HL-60 (cell line): ENCODE measurements around the gene CHRNG.

Source experiments
- DNase-seq, 2 experiments: peaks; one replicate each; pipeline ENCODE4 v3.0.0-alpha.2; 2010 to 2020; ENCODE audit warnings: low read depth in 1 of 2, low spot score in 1 of 2
- H3K27ac ChIP-seq: fragments of 250-450 bp; sonication (Bioruptor Pico); replicated peaks from 2 replicates; pipeline ENCODE4 v1.5.1; 2020; ENCODE audit warnings: mild to moderate bottlenecking, moderate library complexity
- H3K27me3 ChIP-seq: fragments of 250-450 bp; sonication (Bioruptor Pico); 2 replicates; pipeline ENCODE4 v1.5.1; 2021; ENCODE audit warnings: mild to moderate bottlenecking, moderate library complexity; ENCODE audit not compliant: insufficient read depth, poor library complexity, severe bottlenecking
- H3K4me3 ChIP-seq: replicated peaks from 2 replicates; pipeline ENCODE4 v1.5.1; 2011; ENCODE audit warnings: mild to moderate bottlenecking, control low read depth, low read length; ENCODE audit not compliant: insufficient read depth
- GABPA ChIP-seq: IDR thresholded peaks from 2 replicates; pipeline ENCODE4 v1.6.1; 2012; ENCODE audit warnings: low read depth
- POLR2AphosphoS5 ChIP-seq: IDR thresholded peaks from 2 replicates; pipeline ENCODE4 v1.6.1; 2012; ENCODE audit warnings: low read depth
- SPI1 ChIP-seq: IDR thresholded peaks from 2 replicates; pipeline ENCODE4 v1.6.1; 2012; ENCODE audit warnings: low read depth, mild to moderate bottlenecking, borderline replicate concordance
- TF ChIP-seq, protein P1 (sequence below): IDR thresholded peaks from 2 replicates; pipeline ENCODE4 v1.6.1; 2012; ENCODE audit warnings: low read depth; ENCODE audit not compliant: insufficient replicate concordance
- TF ChIP-seq, protein P2 (sequence below): IDR thresholded peaks from one replicate; pipeline ENCODE4 v1.5.1; 2011; ENCODE audit warnings: low read length, control low read depth, inconsistent platforms; ENCODE audit not compliant: insufficient read depth

The CHRNG gene

DNA sequence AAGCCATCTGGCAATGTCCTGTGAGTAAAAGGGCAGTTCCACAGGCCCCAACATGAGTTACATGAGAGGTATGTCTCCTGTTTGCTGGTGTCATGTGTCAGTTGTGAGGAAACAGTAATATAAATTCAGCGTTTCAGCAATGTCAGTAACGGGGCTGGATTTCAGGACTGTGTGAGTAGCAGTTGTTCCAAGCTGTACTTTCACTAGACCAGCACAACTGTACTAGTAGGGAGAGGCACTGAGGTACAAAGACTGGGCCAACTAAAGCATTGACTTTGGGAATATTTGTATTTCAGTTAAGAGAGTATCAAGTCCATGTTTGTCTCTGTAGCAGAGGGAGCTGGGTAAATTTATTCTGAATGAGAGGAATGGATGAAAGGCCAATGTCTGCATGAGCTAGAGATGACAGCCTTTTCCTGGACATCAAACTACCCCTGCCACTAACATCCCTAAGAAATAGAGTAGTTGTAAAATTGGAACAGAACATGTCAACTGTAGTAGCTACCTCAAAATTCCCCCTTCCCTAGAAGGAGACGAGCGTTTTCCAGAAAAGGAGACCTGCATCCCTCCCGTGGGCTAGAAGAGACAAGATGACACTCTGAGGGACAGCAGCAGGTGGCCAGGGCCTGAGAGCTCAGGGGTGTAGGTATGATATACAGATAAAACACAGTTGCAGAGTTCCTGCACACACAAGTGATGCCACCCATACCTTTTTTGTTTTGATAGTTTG, 35.3 kb downstream of the CHRNG start:
- Histone ChIP-seq H3K27ac (no peak overlapping the region), H3K27me3 (no peaks in the 10 kb centered on the region), H3K4me3 (no peak overlapping the region)
- no peak for DNase-seq
- TF ChIP-seq GABPA, result no peak
- TF ChIP-seq SPI1, result no peak
- TF ChIP-seq POLR2AphosphoS5, result no peak
- TF ChIP-seq, protein P1, sequence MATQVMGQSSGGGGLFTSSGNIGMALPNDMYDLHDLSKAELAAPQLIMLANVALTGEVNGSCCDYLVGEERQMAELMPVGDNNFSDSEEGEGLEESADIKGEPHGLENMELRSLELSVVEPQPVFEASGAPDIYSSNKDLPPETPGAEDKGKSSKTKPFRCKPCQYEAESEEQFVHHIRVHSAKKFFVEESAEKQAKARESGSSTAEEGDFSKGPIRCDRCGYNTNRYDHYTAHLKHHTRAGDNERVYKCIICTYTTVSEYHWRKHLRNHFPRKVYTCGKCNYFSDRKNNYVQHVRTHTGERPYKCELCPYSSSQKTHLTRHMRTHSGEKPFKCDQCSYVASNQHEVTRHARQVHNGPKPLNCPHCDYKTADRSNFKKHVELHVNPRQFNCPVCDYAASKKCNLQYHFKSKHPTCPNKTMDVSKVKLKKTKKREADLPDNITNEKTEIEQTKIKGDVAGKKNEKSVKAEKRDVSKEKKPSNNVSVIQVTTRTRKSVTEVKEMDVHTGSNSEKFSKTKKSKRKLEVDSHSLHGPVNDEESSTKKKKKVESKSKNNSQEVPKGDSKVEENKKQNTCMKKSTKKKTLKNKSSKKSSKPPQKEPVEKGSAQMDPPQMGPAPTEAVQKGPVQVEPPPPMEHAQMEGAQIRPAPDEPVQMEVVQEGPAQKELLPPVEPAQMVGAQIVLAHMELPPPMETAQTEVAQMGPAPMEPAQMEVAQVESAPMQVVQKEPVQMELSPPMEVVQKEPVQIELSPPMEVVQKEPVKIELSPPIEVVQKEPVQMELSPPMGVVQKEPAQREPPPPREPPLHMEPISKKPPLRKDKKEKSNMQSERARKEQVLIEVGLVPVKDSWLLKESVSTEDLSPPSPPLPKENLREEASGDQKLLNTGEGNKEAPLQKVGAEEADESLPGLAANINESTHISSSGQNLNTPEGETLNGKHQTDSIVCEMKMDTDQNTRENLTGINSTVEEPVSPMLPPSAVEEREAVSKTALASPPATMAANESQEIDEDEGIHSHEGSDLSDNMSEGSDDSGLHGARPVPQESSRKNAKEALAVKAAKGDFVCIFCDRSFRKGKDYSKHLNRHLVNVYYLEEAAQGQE, result no peak
- TF ChIP-seq, protein P2, sequence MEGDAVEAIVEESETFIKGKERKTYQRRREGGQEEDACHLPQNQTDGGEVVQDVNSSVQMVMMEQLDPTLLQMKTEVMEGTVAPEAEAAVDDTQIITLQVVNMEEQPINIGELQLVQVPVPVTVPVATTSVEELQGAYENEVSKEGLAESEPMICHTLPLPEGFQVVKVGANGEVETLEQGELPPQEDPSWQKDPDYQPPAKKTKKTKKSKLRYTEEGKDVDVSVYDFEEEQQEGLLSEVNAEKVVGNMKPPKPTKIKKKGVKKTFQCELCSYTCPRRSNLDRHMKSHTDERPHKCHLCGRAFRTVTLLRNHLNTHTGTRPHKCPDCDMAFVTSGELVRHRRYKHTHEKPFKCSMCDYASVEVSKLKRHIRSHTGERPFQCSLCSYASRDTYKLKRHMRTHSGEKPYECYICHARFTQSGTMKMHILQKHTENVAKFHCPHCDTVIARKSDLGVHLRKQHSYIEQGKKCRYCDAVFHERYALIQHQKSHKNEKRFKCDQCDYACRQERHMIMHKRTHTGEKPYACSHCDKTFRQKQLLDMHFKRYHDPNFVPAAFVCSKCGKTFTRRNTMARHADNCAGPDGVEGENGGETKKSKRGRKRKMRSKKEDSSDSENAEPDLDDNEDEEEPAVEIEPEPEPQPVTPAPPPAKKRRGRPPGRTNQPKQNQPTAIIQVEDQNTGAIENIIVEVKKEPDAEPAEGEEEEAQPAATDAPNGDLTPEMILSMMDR, result no peak

DNA sequence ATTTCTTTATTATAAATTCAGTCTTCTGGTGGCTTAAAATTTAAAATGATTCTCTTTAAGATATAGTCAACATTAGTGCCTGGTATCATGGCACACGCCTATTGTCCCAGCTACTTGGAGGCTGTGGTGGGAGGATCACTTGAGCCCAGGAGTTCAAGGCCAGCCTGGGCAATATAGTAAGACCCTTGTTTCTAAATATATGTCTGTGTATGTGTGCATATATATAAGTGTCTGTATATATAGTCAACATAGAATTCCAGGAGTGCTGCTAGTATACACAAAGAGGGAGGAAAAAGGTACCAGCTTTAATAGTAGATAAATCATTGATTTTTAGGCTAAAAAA, 35.9 kb downstream of the CHRNG start:
- H3K4me3 ChIP-seq, result no peak overlapping the region
- DNase-seq, result no peak
- H3K27ac ChIP-seq, result no peak overlapping the region
- H3K27me3 ChIP-seq, result no peaks in the 10 kb centered on the region
- TF ChIP-seq SPI1 (no peak), GABPA (no peak), POLR2AphosphoS5 (no peak)
- TF ChIP-seq, protein P2, result no peak
- TF ChIP-seq, protein P1, result no peak

DNA sequence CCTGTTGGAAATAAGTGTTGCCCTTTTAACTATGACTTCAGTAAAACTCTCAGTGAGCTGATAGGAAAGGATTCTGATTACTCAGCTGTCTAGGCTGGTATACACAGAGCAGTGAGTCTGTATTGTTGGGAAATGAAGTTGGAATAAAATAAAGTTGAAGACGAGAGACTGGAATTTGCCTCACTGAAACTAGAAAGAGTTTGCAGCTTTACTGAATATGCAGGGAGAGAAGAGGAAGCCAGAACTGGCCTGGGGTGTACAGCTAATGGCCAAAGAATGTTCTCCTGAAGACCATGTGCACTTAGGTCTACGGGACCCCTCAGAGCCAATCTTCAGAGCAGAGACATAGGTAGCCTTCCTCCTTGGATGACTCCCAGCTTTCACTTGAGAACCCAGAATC, 37.5 kb downstream of the CHRNG start:
- no peak for DNase-seq
- H3K27ac ChIP-seq, result no peak overlapping the region
- H3K27me3 ChIP-seq, result no peaks in the 10 kb centered on the region
- no peak overlapping the region for H3K4me3 ChIP-seq
- no peak for TF ChIP-seq SPI1

DNA sequence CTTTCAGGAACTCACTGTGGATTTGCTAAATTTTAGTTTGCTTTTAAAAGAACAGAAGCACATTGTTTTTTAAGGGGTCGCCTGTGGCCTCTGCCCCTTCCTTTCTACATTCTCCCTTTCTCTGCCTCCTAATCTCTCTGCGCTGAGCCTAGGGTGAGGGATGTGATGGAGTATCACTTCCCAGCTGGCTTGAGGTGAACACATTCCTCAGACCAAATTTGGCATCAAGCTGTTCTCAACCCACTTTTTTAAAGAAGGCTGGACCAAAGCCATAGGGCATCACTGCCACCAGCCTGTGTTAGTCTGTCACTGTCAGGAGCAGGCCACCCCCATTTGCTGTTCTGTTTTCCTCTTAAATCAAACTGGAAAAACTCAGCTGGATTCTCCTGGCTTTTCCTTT, 38.3 kb downstream of the CHRNG start:
- TF ChIP-seq, protein P2, result no peak
- TF ChIP-seq POLR2AphosphoS5, result no peak
- TF ChIP-seq GABPA, result no peak
- TF ChIP-seq, protein P1, result no peak
- H3K27ac ChIP-seq, result no peak overlapping the region
- H3K4me3 ChIP-seq, result no peak overlapping the region
- H3K27me3 ChIP-seq, result no peaks in the 10 kb centered on the region
- no peak for DNase-seq
